Neuronal stem cell (in vitro differentiated cells): Measurements from ENCODE around the gene DNAH11.

Experiments
- DNase-seq: peaks from one replicate; pipeline ENCODE4 v3.0.0-alpha.2; 2013; ENCODE audit warnings: low spot score
- H2AFZ ChIP-seq: one replicate; pipeline ENCODE4 v1.6.1; 2013; ENCODE audit warnings: mild to moderate bottlenecking, low read length, inconsistent platforms
- H2AK5ac ChIP-seq: 2 replicates; pipeline ENCODE4 v1.6.1; 2013; ENCODE audit warnings: low read depth, mild to moderate bottlenecking, inconsistent platforms, low read length, moderate library complexity, mixed read lengths
- H2BK120ac ChIP-seq: 2 replicates; pipeline ENCODE4 v1.6.1; 2013; ENCODE audit warnings: low read depth, mild to moderate bottlenecking, inconsistent platforms, low read length, moderate library complexity, mixed read lengths
- H2BK12ac ChIP-seq: one replicate; pipeline ENCODE4 v1.6.1; 2013; ENCODE audit warnings: low read length, inconsistent platforms
- H2BK15ac ChIP-seq: 2 replicates; pipeline ENCODE4 v1.6.1; 2013; ENCODE audit warnings: mild to moderate bottlenecking, low read length, inconsistent platforms, mixed read lengths
- H2BK5ac ChIP-seq: one replicate; pipeline ENCODE4 v1.6.1; 2013; ENCODE audit warnings: inconsistent platforms, mild to moderate bottlenecking, low read length, moderate library complexity
- H3K14ac ChIP-seq: one replicate; pipeline ENCODE4 v1.6.1; 2013; ENCODE audit warnings: low read length, inconsistent platforms
- H3K18ac ChIP-seq: 2 replicates; pipeline ENCODE4 v1.6.1; 2013; ENCODE audit warnings: low read length, inconsistent platforms
- H3K23ac ChIP-seq: 2 replicates; pipeline ENCODE4 v1.6.1; 2013; ENCODE audit warnings: low read depth, mild to moderate bottlenecking, mixed read lengths, low read length, inconsistent platforms; ENCODE audit not compliant: poor library complexity
- H3K27ac ChIP-seq: replicated peaks from 3 replicates; pipeline ENCODE4 v1.5.1; 2013; ENCODE audit warnings: low read length, inconsistent platforms
- H3K27me3 ChIP-seq, 3 experiments: 2 replicates each; pipeline ENCODE4 v1.6.1; 2013; ENCODE audit warnings: low read length in 3 of 3, mild to moderate bottlenecking in 2 of 3, inconsistent platforms in 1 of 3, low read depth in 1 of 3, mixed read lengths in 1 of 3, moderate library complexity in 1 of 3; ENCODE audit not compliant: control insufficient read depth in 3 of 3, insufficient read depth in 3 of 3
- H3K36me3 ChIP-seq, 2 donors: replicated peaks in 1 of 2; 2 replicates each; pipeline ENCODE4 v1.6.1; 2013; ENCODE audit warnings: low read length in 2 of 2; ENCODE audit not compliant: control insufficient read depth in 2 of 2, insufficient read depth in 2 of 2
- H3K4ac ChIP-seq: 2 replicates; pipeline ENCODE4 v1.6.1; 2013; ENCODE audit warnings: inconsistent platforms, mild to moderate bottlenecking, low read length, moderate library complexity
- H3K4me1 ChIP-seq, 2 donors: 1 replicate in 1 of 2; 2 replicates in 1 of 2; pipeline ENCODE4 v1.6.1; 2013; ENCODE audit warnings: low read length in 2 of 2, low read depth in 1 of 2; ENCODE audit not compliant: control insufficient read depth in 2 of 2, insufficient read depth in 1 of 2
- H3K4me2 ChIP-seq: one replicate; pipeline ENCODE4 v1.6.1; 2013; ENCODE audit warnings: mild to moderate bottlenecking, low read length, inconsistent platforms; ENCODE audit not compliant: insufficient read depth, poor library complexity, severe bottlenecking
- H3K4me3 ChIP-seq, 2 donors: 2 replicates each; pipeline ENCODE4 v1.5.1; 2013; ENCODE audit warnings: low read length in 2 of 2, mild to moderate bottlenecking in 2 of 2, inconsistent platforms in 1 of 2, moderate library complexity in 1 of 2
- H3K79me1 ChIP-seq: one replicate; pipeline ENCODE4 v1.6.1; 2013; ENCODE audit warnings: low read depth, mild to moderate bottlenecking, inconsistent platforms, low read length, moderate library complexity
- H3K9ac ChIP-seq: one replicate; pipeline ENCODE4 v1.6.1; 2013; ENCODE audit warnings: mild to moderate bottlenecking, low read depth, low read length, inconsistent platforms; ENCODE audit not compliant: poor library complexity
- H3K9me3 ChIP-seq, 2 donors: replicated peaks in 1 of 2; 2 replicates each; pipeline versions ENCODE3 to v1.6.1; 2013; ENCODE audit warnings: low read length in 2 of 2, mild to moderate bottlenecking in 2 of 2, inconsistent platforms in 1 of 2, low read depth in 1 of 2, mixed read lengths in 1 of 2, moderate library complexity in 1 of 2; ENCODE audit not compliant: control insufficient read depth in 2 of 2, insufficient read depth in 1 of 2
- H4K8ac ChIP-seq: one replicate; pipeline ENCODE4 v1.6.1; 2013; ENCODE audit warnings: low read depth, mild to moderate bottlenecking, inconsistent platforms, low read length, moderate library complexity
- H4K91ac ChIP-seq: one replicate; pipeline ENCODE4 v1.6.1; 2013; ENCODE audit warnings: low read length, low read depth, mild to moderate bottlenecking, inconsistent platforms; ENCODE audit not compliant: poor library complexity
- WGBS, 2 donors: extraction: QIAGEN DNeasy Blood & Tissue Kit; methylation state at CpG; one replicate each; pipeline ENCODE4 v1.1.7; 2013; ENCODE audit warnings: missing lambda C conversion rate in 2 of 2, mixed read lengths in 1 of 2; ENCODE audit not compliant: insufficient read length in 2 of 2, insufficient replicate concordance in 1 of 2; ENCODE audit errors: extremely low coverage in 2 of 2; 5-methylcytosine and 5-hydroxymethylcytosine counted together

Gene DNAH11

DNA sequence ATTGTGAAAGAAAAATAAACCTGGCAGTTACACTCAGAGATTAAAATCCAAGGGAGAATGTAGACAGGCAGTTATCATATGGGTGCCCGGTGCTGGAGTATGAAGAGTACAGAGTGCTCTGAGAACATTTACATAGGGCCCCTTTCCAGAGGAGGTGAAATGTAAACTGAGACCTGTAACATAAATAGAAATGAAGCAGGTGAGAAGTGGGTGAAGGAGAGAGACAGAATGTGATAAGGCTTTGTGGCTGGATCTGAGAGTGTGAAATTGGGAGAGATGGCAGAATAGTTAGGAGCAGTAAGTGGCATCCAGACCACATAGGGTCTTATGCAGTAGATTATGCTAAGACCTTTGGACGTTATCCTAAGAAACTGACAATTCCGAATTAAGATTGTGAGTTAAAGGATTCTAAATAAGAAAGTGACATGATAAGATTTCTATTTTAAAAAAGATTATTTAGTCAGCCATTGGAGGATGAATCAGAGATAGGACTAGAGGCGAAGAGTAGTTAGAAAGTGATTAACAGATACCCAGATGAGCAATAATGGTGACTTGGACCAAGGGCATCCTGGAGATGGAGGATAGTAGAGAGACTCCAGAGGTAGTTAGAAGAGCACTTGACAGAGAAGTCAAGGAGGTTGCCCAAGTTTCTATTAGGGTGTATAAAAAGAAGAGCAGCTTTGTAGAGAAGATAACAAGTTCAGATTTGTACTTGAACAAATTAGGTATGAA is 36.7 kb downstream of the DNAH11 start:
- Histone ChIP-seq H2BK120ac (no peak overlapping the region), H2BK15ac (no peak overlapping the region), H2AK5ac (no peak overlapping the region), H3K4me2 (no peak overlapping the region), H4K91ac (no peak overlapping the region), H3K27me3 (no peaks in the 10 kb centered on the region), H3K23ac (no peak overlapping the region), H2AFZ (no peak overlapping the region), H3K4me1 (no peaks in the 10 kb centered on the region), H3K4ac (no peak overlapping the region), H3K27ac (no peak overlapping the region), H3K79me1 (no peaks in the 10 kb centered on the region), H3K9ac (no peak overlapping the region), H3K18ac (no peak overlapping the region), H3K9me3 (no peaks in the 10 kb centered on the region), H3K36me3 (no peaks in the 10 kb centered on the region), H3K14ac (no peak overlapping the region), H2BK12ac (no peak overlapping the region), H3K4me3 (no peak overlapping the region), H4K8ac (no peak overlapping the region), H2BK5ac (no peak overlapping the region)
- DNase-seq = no peak
- no CpG with 5 or more reads among the region's 4 CpGs for WGBS, 2 donors

DNA sequence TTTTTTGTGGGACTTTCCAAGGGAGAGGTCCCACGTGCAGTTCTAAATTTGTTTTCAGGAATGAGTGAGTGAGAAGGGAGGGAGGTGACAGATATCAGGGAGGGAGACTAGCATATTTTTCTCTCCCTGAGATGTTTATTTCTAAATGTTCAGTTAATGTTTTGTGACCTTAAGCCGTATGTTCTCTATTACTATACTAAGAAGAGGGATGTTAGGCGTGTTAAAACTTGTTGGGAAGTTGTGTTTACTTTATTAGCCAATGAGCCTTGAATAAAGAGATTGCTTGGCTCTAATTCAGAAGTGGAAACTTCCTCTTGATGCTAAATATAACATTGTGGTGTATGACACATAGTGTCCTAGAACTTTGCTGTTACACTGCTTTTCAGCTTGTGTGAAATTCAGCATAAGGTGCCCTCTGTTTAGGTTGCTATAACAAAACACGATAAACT is 37.3 kb downstream of the DNAH11 start:
- Histone ChIP-seq H3K79me1 (no peaks in the 10 kb centered on the region), H2BK120ac (no peak overlapping the region), H2AFZ (no peak overlapping the region), H3K4me3 (no peak overlapping the region), H4K8ac (no peak overlapping the region), H2AK5ac (no peak overlapping the region), H3K27ac (no peak overlapping the region), H3K36me3 (no peaks in the 10 kb centered on the region), H2BK5ac (no peak overlapping the region), H2BK12ac (no peak overlapping the region), H3K27me3 (no peaks in the 10 kb centered on the region), H2BK15ac (no peak overlapping the region), H3K23ac (no peak overlapping the region), H3K4me1 (no peaks in the 10 kb centered on the region), H3K9me3 (no peaks in the 10 kb centered on the region), H3K4ac (no peak overlapping the region), H3K4me2 (no peak overlapping the region), H4K91ac (no peak overlapping the region), H3K18ac (no peak overlapping the region), H3K14ac (no peak overlapping the region), H3K9ac (no peak overlapping the region)
- no CpG with 5 or more reads among the region's 4 CpGs for WGBS, 2 donors
- no peak for DNase-seq

DNA sequence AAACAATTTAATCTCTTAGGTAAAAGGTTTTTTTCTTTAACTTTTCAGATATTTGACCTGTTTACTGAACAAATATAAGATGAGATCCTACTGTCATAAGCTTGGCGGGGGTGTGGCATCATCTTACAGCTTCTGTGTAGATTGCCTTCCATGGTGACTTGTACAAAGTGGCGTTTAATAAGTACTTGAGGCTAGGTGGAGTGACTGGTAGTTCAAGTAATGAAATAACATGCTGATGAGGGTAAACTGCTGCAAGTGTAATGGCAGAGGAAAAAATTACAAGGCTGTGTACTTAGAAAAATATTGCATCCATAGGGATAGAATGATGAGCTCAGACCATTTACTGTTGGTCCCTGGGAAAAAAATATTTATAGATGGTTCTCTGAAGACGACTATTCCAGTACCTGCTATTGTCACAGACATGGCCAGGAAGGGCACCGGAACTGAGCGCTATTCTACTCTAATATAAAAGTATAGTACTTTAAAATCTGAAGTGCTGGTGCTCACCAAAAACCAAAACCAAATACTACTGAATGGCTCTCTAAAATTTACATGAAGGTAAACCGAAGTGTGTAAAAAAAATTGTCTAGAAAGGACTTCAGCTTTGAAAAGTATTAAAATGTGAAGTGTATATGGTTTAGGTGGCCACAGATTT is 42.4 kb downstream of the DNAH11 start:
- Histone ChIP-seq H3K27ac (no peak overlapping the region), H4K8ac (no peak overlapping the region), H4K91ac (no peak overlapping the region), H3K79me1 (no peaks in the 10 kb centered on the region), H2BK15ac (no peak overlapping the region), H3K4me3 (no peak overlapping the region), H3K23ac (no peak overlapping the region), H3K9ac (no peak overlapping the region), H3K9me3 (no peaks in the 10 kb centered on the region), H2AFZ (no peak overlapping the region), H3K4me1 (no peaks in the 10 kb centered on the region), H3K14ac (no peak overlapping the region), H3K4ac (no peak overlapping the region), H3K27me3 (no peaks in the 10 kb centered on the region), H3K36me3 (no peaks in the 10 kb centered on the region), H3K4me2 (no peak overlapping the region), H3K18ac (no peak overlapping the region), H2BK5ac (no peak overlapping the region), H2BK120ac (no peak overlapping the region), H2BK12ac (no peak overlapping the region), H2AK5ac (no peak overlapping the region)
- no CpG with 5 or more reads among the region's 6 CpGs for WGBS, 2 donors
- DNase-seq = no peak

DNA sequence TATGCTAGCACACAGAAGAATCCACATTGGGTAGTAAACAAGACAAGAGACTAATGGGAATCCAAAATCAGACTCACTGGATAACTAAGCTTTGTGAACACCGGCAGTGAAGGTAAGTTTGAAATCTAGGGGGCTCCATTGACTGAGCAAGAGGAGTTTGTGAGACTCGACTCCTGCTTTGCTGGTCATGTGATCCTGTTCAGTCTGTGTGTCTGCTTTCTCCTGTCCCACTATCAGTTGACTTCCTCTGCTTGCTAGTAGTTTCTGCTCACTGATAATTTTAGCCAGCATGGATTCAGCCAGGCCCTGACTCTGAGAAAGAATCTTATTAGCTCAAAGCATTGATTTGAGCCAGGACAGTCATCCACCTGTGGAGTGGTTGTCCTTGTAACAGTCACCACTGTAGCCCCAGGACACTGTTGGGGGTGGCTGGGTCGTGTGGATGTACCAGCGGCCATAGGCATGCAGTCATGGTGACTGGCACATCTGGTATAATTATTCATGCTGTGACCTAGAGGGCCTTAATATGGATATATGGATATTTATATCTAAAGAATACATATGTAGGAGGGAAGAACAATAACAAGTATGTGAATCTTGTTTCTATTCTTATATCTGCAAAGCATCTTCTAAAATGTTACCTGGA is 44.4 kb downstream of the DNAH11 start:
- Histone ChIP-seq H4K8ac (no peak overlapping the region), H4K91ac (no peak overlapping the region), H3K18ac (no peak overlapping the region), H2BK15ac (no peak overlapping the region), H3K79me1 (no peaks in the 10 kb centered on the region), H3K14ac (no peak overlapping the region), H2BK5ac (no peak overlapping the region), H3K9me3 (no peaks in the 10 kb centered on the region), H3K4me2 (no peak overlapping the region), H3K23ac (no peak overlapping the region), H3K4me3 (no peak overlapping the region), H3K27me3 (no peaks in the 10 kb centered on the region), H2BK120ac (no peak overlapping the region), H2AK5ac (no peak overlapping the region), H2AFZ (no peak overlapping the region), H3K4ac (no peak overlapping the region), H3K36me3 (no peaks in the 10 kb centered on the region), H3K27ac (no peak overlapping the region), H2BK12ac (no peak overlapping the region), H3K4me1 (no peaks in the 10 kb centered on the region), H3K9ac (no peak overlapping the region)
- DNase-seq = no peak
- WGBS, 2 donors = no CpG with 5 or more reads among the region's 4 CpGs
